ENCODE results near the gene TMBIM6. TPM values are rescaled to one million over a fixed set of nuclear protein-coding genes. Genes with fewer than 3 reads are reported as not detected.

TMBIM6 gene
- total RNA-seq = 100 to 1,000 TPM; 400 to 410 TPM

- Mint-ChIP-seq H3K36me3 (peaks cover 37% of the 10 kb centered on the region), H3K9me3 (no peaks in the 10 kb centered on the region), H3K27me3 (peaks cover 3% of the 10 kb centered on the region), H3K4me1 (peaks cover 27% of the 10 kb centered on the region), H3K4me3 (peak within 1 kb of the TSS; percentile 86), H3K27ac (peak within 1 kb of the TSS; percentile 100)
- peak; percentile 98 for DNase-seq
These were observed at the start of gene TMBIM6 for GRCh38 chr12:49740930-49741881. Gene TMBIM6 (plus strand): TSS chr12:49741557. CDS start chr12:49752494, 10,937 bp downstream.

GRCh38 chr12:49692851-49693250, 48.5 kb upstream of the TMBIM6 start:
- H3K4me1 Mint-ChIP-seq = peaks cover 48% of the 10 kb centered on the region
- H3K27ac Mint-ChIP-seq = no peak overlapping the region
- no peaks in the 10 kb centered on the region for H3K36me3 Mint-ChIP-seq
- no peak overlapping the region for H3K4me3 Mint-ChIP-seq
- no peak for DNase-seq
- no peaks in the 10 kb centered on the region for H3K27me3 Mint-ChIP-seq
- H3K9me3 Mint-ChIP-seq = no peaks in the 10 kb centered on the region

- Mint-ChIP-seq H3K36me3 (no peaks in the 10 kb centered on the region), H3K9me3 (no peaks in the 10 kb centered on the region), H3K27me3 (no peaks in the 10 kb centered on the region), H3K4me1 (peaks cover 53% of the 10 kb centered on the region), H3K27ac (no peak overlapping the region), H3K4me3 (no peak overlapping the region)
- DNase-seq = no peak
These were observed 47.4 kb upstream of the TMBIM6 start for GRCh38 chr12:49693931-49694444.

GRCh38 chr12:49696723-49697122, 44.6 kb upstream of the TMBIM6 start:
- Mint-ChIP-seq H3K27ac (no peak overlapping the region), H3K4me3 (no peak overlapping the region), H3K9me3 (no peaks in the 10 kb centered on the region), H3K27me3 (no peaks in the 10 kb centered on the region), H3K4me1 (peaks cover 47% of the 10 kb centered on the region), H3K36me3 (no peaks in the 10 kb centered on the region)
- DNase-seq = no peak

GRCh38 chr12:49697808-49698207, 43.5 kb upstream of the TMBIM6 start:
- DNase-seq = no peak
- Mint-ChIP-seq H3K27me3 (no peaks in the 10 kb centered on the region), H3K9me3 (no peaks in the 10 kb centered on the region), H3K4me3 (no peak overlapping the region), H3K27ac (no peak overlapping the region), H3K4me1 (peaks cover 51% of the 10 kb centered on the region), H3K36me3 (no peaks in the 10 kb centered on the region)

GRCh38 chr12:49698619-49699545, 42.5 kb upstream of the TMBIM6 start:
- Mint-ChIP-seq H3K9me3 (no peaks in the 10 kb centered on the region), H3K27ac (peak overlapping the region; percentile 91), H3K36me3 (no peaks in the 10 kb centered on the region), H3K27me3 (no peaks in the 10 kb centered on the region), H3K4me1 (peaks cover 59% of the 10 kb centered on the region), H3K4me3 (peak overlapping the region; percentile 76)
- DNase-seq = peak; percentile 55

GRCh38 chr12:49702009-49702408, 39.3 kb upstream of the TMBIM6 start:
- H3K36me3 Mint-ChIP-seq = peaks cover 6% of the 10 kb centered on the region
- DNase-seq = no peak
- H3K4me1 Mint-ChIP-seq = peaks cover 68% of the 10 kb centered on the region
- H3K27ac Mint-ChIP-seq = no peak overlapping the region
- no peaks in the 10 kb centered on the region for H3K9me3 Mint-ChIP-seq
- H3K27me3 Mint-ChIP-seq = no peaks in the 10 kb centered on the region
- no peak overlapping the region for H3K4me3 Mint-ChIP-seq

- no peak for DNase-seq
- H3K36me3 Mint-ChIP-seq = peaks cover 6% of the 10 kb centered on the region
- H3K27ac Mint-ChIP-seq = peak overlapping the region; percentile 48
- no peaks in the 10 kb centered on the region for H3K27me3 Mint-ChIP-seq
- no peaks in the 10 kb centered on the region for H3K9me3 Mint-ChIP-seq
- peaks cover 66% of the 10 kb centered on the region for H3K4me1 Mint-ChIP-seq
- no peak overlapping the region for H3K4me3 Mint-ChIP-seq
These were observed 38.6 kb upstream of the TMBIM6 start for GRCh38 chr12:49702676-49703215.

- DNase-seq = peak; percentile 64
- Mint-ChIP-seq H3K27ac (peak overlapping the region; percentile 66), H3K4me1 (peaks cover 59% of the 10 kb centered on the region), H3K27me3 (no peaks in the 10 kb centered on the region), H3K36me3 (peaks cover 6% of the 10 kb centered on the region), H3K4me3 (peak overlapping the region; percentile 24), H3K9me3 (no peaks in the 10 kb centered on the region)
These were observed 37.7 kb upstream of the TMBIM6 start for GRCh38 chr12:49703647-49704137.

GRCh38 chr12:49705479-49706134, 35.8 kb upstream of the TMBIM6 start:
- H3K27me3 Mint-ChIP-seq = no peaks in the 10 kb centered on the region
- peak overlapping the region; percentile 68 for H3K27ac Mint-ChIP-seq
- no peaks in the 10 kb centered on the region for H3K9me3 Mint-ChIP-seq
- peaks cover 47% of the 10 kb centered on the region for H3K4me1 Mint-ChIP-seq
- DNase-seq = peak; percentile 48
- peaks cover 6% of the 10 kb centered on the region for H3K36me3 Mint-ChIP-seq
- H3K4me3 Mint-ChIP-seq = peak overlapping the region; percentile 97

GRCh38 chr12:49706351-49707127, 34.8 kb upstream of the TMBIM6 start:
- DNase-seq = peak; percentile 24
- Mint-ChIP-seq H3K27ac (peak overlapping the region; percentile 88), H3K4me3 (peak overlapping the region; percentile 97), H3K9me3 (no peaks in the 10 kb centered on the region), H3K36me3 (peaks cover 6% of the 10 kb centered on the region), H3K4me1 (peaks cover 45% of the 10 kb centered on the region), H3K27me3 (no peaks in the 10 kb centered on the region)

GRCh38 chr12:49707128-49707811, 34.1 kb upstream of the TMBIM6 start, which contains the start of gene FMNL3:
Gene FMNL3 (minus strand): TSS chr12:49707405. CDS start chr12:49707180, 225 bp downstream.
- Mint-ChIP-seq H3K36me3 (peaks cover 6% of the 10 kb centered on the region), H3K27me3 (no peaks in the 10 kb centered on the region), H3K9me3 (no peaks in the 10 kb centered on the region), H3K27ac (peak within 1 kb of the TSS; percentile 88), H3K4me1 (peaks cover 40% of the 10 kb centered on the region), H3K4me3 (peak within 1 kb of the TSS; percentile 97)
- peak; percentile 100 for DNase-seq

- no peak for DNase-seq
- peaks cover 6% of the 10 kb centered on the region for H3K36me3 Mint-ChIP-seq
- no peaks in the 10 kb centered on the region for H3K9me3 Mint-ChIP-seq
- peak overlapping the region; percentile 72 for H3K4me3 Mint-ChIP-seq
- peaks cover 35% of the 10 kb centered on the region for H3K4me1 Mint-ChIP-seq
- peak overlapping the region; percentile 78 for H3K27ac Mint-ChIP-seq
- no peaks in the 10 kb centered on the region for H3K27me3 Mint-ChIP-seq
These were observed 33.6 kb upstream of the TMBIM6 start for GRCh38 chr12:49707812-49708147.

Measured in activated naive CD8-positive, alpha-beta T cell treated with anti-CD3 and anti-CD28 coated beads for 36 hours (primary cell).